Measurements from ENCODE around the gene JSRP1. TPM values are rescaled to one million over a fixed set of nuclear protein-coding genes. Genes with fewer than 3 reads are reported as not detected.

The JSRP1 gene
- total RNA-seq, 2 experiments from 2014 or later, result 1.5 to 15.9 TPM

- POLR2A ChIA-PET, result no interaction called here
- H3K27ac ChIP-seq (ENCODE audit: low read depth, low read length, poor library complexity, severe bottlenecking), result peak overlapping the region; percentile 75
- TF ChIP-seq EZH2phosphoT487 (IDR thresholded peaks at IDR 0.05; ENCODE audit: borderline replicate concordance, low read depth, low read length), result no peak
- no peak for TF ChIP-seq CTCF (conservative IDR thresholded peaks at IDR 0.05; ENCODE audit: low read length)
- peak overlapping the region; percentile 96 for H3K4me3 ChIP-seq (ENCODE audit: low read depth, low read length, poor library complexity, severe bottlenecking)
- DNase-seq (ENCODE audit: low spot score), result peak; percentile 45
- peaks cover 37% of the 10 kb centered on the region for H4K20me1 ChIP-seq (ENCODE audit: insufficient read depth, low read length)
- H3K9me3 ChIP-seq (ENCODE audit: low read length), result no peaks in the 10 kb centered on the region
- H3K4me2 ChIP-seq (ENCODE audit: low read length), result peak overlapping the region; percentile 91
- intact Hi-C loops (cut with micrococcal nuclease; ENCODE audit: unreplicated experiment), result loop anchor here (1.0 to 5.0 kb wide), 5 partner anchors 38 to 377 kb away; partner anchors contain the start of gene AP3D1
- H3K4me1 ChIP-seq (ENCODE audit: insufficient read depth, low read length, poor library complexity, severe bottlenecking), result peaks cover 62% of the 10 kb centered on the region
- BruUV-seq (replicated peaks), result no TSS peak
- CTCF ChIA-PET (ENCODE audit: unreplicated experiment), result interaction anchor here (0.6 to 0.7 kb wide), 2 partner anchors 79 to 221 kb away, joined by 3 read pairs; partner anchors contain the start of gene LMNB2
- H2AFZ ChIP-seq (ENCODE audit: low read length), result no peak overlapping the region; the same call in 1 of the 2 replicates
- peaks cover 81% of the 10 kb centered on the region for H3K36me3 ChIP-seq (ENCODE audit: insufficient read depth, low read length)
- peaks cover 62% of the 10 kb centered on the region for H3K79me2 ChIP-seq (ENCODE audit: insufficient read depth, low read depth, low read length)
- no peaks in the 10 kb centered on the region for H3K9me2 ChIP-seq (ENCODE audit: insufficient read depth, low read length)
Observed at GRCh38 chr19:2235381-2236063, 20.7 kb downstream of the JSRP1 start.

- CTCF ChIA-PET (ENCODE audit: unreplicated experiment), result interaction anchor here (0.6 to 0.7 kb wide), 2 partner anchors 79 to 222 kb away, joined by 3 read pairs; partner anchors contain the start of gene LMNB2
- H2AFZ ChIP-seq (ENCODE audit: low read length), result no peak overlapping the region
- H3K4me2 ChIP-seq (ENCODE audit: low read length), result peak overlapping the region; percentile 91
- DNase-seq (ENCODE audit: low spot score), result no peak
- H4K20me1 ChIP-seq (ENCODE audit: insufficient read depth, low read length), result peaks cover 31% of the 10 kb centered on the region
- H3K9me2 ChIP-seq (ENCODE audit: insufficient read depth, low read length), result no peaks in the 10 kb centered on the region
- intact Hi-C loops (cut with micrococcal nuclease; ENCODE audit: unreplicated experiment), result loop anchor here (5.0 kb wide), 1 partner anchor 377 kb away; no protein-coding TSS in a partner anchor
- POLR2A ChIA-PET, result no interaction called here
- H3K36me3 ChIP-seq (ENCODE audit: insufficient read depth, low read length), result peaks cover 81% of the 10 kb centered on the region
- H3K4me3 ChIP-seq (ENCODE audit: low read depth, low read length, poor library complexity, severe bottlenecking), result peak overlapping the region; percentile 96
- no peaks in the 10 kb centered on the region for H3K9me3 ChIP-seq (ENCODE audit: low read length)
- peaks cover 57% of the 10 kb centered on the region for H3K79me2 ChIP-seq (ENCODE audit: insufficient read depth, low read depth, low read length)
- H3K4me1 ChIP-seq (ENCODE audit: insufficient read depth, low read length, poor library complexity, severe bottlenecking), result peaks cover 56% of the 10 kb centered on the region
- TF ChIP-seq CTCF (conservative IDR thresholded peaks at IDR 0.05; ENCODE audit: low read length) (no peak), EZH2phosphoT487 (IDR thresholded peaks at IDR 0.05; ENCODE audit: borderline replicate concordance, low read depth, low read length) (no peak)
- peak overlapping the region; percentile 75 for H3K27ac ChIP-seq (ENCODE audit: low read depth, low read length, poor library complexity, severe bottlenecking)
- BruUV-seq (replicated peaks), result no TSS peak
Observed at GRCh38 chr19:2234996-2235380, 21.2 kb downstream of the JSRP1 start.
